Smooth muscle cell (in vitro differentiated cells): ENCODE measurements around the gene SDCCAG8. TPM values are rescaled to one million over a fixed set of nuclear protein-coding genes. Genes with fewer than 3 reads are reported as not detected.

Source experiments
- DNase-seq: peaks from one replicate; lab custom pipeline; 2025; ENCODE audit not compliant: unreplicated experiment; lab: John Stamatoyannopoulos, UW
- H2AFZ ChIP-seq: fragments of 200-600 bp; sonication (generic); 2 replicates; pipeline ENCODE4 v1.6.0; 2016; ENCODE audit warnings: antibody characterized with exemption, low read depth, mild to moderate bottlenecking
- H3F3A ChIP-seq: fragments of 200-600 bp; sonication (generic); 2 replicates; pipeline ENCODE4 v1.6.0; 2017; ENCODE audit warnings: antibody characterized with exemption, low read depth
- H3K27ac ChIP-seq: fragments of 200-600 bp; sonication (generic); 2 replicates; pipeline ENCODE4 v1.5.1; 2016; ENCODE audit warnings: low read depth, mild to moderate bottlenecking
- H3K27me3 ChIP-seq: fragments of 200-600 bp; sonication (generic); 2 replicates; pipeline ENCODE4 v1.6.1; 2016; ENCODE audit warnings: low read depth, mild to moderate bottlenecking
- H3K36me3 ChIP-seq: fragments of 200-600 bp; sonication (generic); 2 replicates; pipeline ENCODE4 v1.5.1; 2016; ENCODE audit warnings: low read depth
- H3K4me1 ChIP-seq: fragments of 200-600 bp; sonication (generic); 2 replicates; pipeline ENCODE4 v1.5.1; 2016; ENCODE audit warnings: low read depth
- H3K4me2 ChIP-seq: fragments of 200-600 bp; sonication (generic); 2 replicates; pipeline ENCODE4 v1.6.0; 2016; ENCODE audit warnings: mild to moderate bottlenecking
- H3K4me3 ChIP-seq: fragments of 200-600 bp; sonication (generic); 2 replicates; pipeline ENCODE4 v1.5.1; 2016; ENCODE audit warnings: mild to moderate bottlenecking
- H3K79me2 ChIP-seq: fragments of 200-600 bp; sonication (generic); 2 replicates; pipeline ENCODE4 v1.6.0; 2016; ENCODE audit warnings: low read depth, mild to moderate bottlenecking
- H3K9ac ChIP-seq: fragments of 200-600 bp; sonication (generic); 2 replicates; pipeline ENCODE4 v1.6.0; 2016; ENCODE audit warnings: low read depth
- H3K9me3 ChIP-seq: fragments of 200-600 bp; sonication (generic); replicated peaks from 2 replicates; pipeline ENCODE4 v1.5.1; 2016; ENCODE audit warnings: low read depth
- H4K20me1 ChIP-seq: fragments of 200-600 bp; sonication (generic); 2 replicates; pipeline ENCODE4 v1.6.0; 2016; ENCODE audit warnings: low read depth
- WGBS: methylation state at CpG from one replicate; pipeline ENCODE4 v1.1.7; 2016; ENCODE audit warnings: low lambda C conversion rate; 5-methylcytosine and 5-hydroxymethylcytosine counted together
- polyA plus RNA-seq: library from polyadenylated mRNA; unstranded; fragments of >200 nt; fragmentation: Nextera tagmentation; extraction: Ambion mirVana; gene quantifications from 2 replicates; pipeline ENCODE4 v1.2.1, GENCODE V29; 2016
- total RNA-seq: library from RNA; depleted of rRNA; stranded (reverse); fragments of >200 nt; gene quantifications from 2 replicates; pipeline ENCODE4 v1.2.3, GENCODE V29; 2014
- TF ChIP-seq, protein P1 (sequence below): fragments of 200-600 bp; sonication (generic); IDR thresholded peaks from 2 replicates; pipeline ENCODE4 v1.5.1; 2017; ENCODE audit warnings: borderline replicate concordance, mild to moderate bottlenecking, antibody characterized with exemption; ENCODE audit not compliant: insufficient read depth, poor library complexity, severe bottlenecking

Gene SDCCAG8
- total and polyA plus RNA-seq, 2 experiments from 2014 or later: 30.9 to 33.4 TPM

GRCh38 chr1:243315893-243316292 is 60.1 kb downstream of the SDCCAG8 start:
- Histone ChIP-seq H3K36me3 (peaks cover 15% of the 10 kb centered on the region), H3K27ac (no peak overlapping the region), H3K9ac (no peak overlapping the region), H3K4me1 (peaks cover 24% of the 10 kb centered on the region), H4K20me1 (no peaks in the 10 kb centered on the region), H3K9me3 (no peaks in the 10 kb centered on the region), H3K4me3 (no peak overlapping the region), H3K4me2 (no peak overlapping the region), H3K79me2 (no peaks in the 10 kb centered on the region), H3F3A (no peaks in the 10 kb centered on the region), H3K27me3 (no peaks in the 10 kb centered on the region), H2AFZ (no peak overlapping the region)
- no peak for DNase-seq
- TF ChIP-seq, protein P1, sequence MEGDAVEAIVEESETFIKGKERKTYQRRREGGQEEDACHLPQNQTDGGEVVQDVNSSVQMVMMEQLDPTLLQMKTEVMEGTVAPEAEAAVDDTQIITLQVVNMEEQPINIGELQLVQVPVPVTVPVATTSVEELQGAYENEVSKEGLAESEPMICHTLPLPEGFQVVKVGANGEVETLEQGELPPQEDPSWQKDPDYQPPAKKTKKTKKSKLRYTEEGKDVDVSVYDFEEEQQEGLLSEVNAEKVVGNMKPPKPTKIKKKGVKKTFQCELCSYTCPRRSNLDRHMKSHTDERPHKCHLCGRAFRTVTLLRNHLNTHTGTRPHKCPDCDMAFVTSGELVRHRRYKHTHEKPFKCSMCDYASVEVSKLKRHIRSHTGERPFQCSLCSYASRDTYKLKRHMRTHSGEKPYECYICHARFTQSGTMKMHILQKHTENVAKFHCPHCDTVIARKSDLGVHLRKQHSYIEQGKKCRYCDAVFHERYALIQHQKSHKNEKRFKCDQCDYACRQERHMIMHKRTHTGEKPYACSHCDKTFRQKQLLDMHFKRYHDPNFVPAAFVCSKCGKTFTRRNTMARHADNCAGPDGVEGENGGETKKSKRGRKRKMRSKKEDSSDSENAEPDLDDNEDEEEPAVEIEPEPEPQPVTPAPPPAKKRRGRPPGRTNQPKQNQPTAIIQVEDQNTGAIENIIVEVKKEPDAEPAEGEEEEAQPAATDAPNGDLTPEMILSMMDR: no peak

DNA sequence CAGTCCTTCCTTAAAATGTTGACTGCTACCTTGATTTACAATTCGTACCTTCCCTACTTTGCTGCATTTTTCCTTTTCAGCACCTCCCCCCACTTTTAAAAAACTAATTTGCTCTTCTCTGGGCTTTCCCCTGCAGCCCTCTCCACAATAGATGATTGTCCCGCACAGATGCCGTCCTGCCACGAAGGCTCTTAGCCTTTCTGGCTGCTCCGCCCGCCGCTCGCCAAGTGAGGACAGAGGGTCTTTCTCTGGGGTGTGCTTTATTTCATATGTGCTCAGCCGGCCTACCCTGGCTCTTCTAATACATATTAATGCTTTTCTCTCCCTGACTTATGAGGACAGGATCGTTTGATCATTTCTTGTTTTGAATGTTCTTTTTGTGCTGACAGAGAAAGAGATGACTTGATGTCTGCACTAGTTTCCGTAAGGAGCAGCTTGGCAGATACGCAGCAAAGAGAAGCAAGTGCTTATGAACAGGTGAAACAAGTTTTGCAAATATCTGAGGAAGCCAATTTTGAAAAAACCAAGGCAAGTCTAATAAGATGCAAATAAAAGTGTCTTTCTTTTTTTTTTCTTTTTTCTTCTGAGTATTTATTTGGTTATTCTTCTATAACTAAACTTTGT is 60.6 kb downstream of the SDCCAG8 start:
- Histone ChIP-seq H3K27ac (no peak overlapping the region), H3K79me2 (no peaks in the 10 kb centered on the region), H3K27me3 (no peaks in the 10 kb centered on the region), H3K4me3 (no peak overlapping the region), H2AFZ (no peak overlapping the region), H3K4me1 (peaks cover 24% of the 10 kb centered on the region), H3K4me2 (no peak overlapping the region), H3K36me3 (peaks cover 15% of the 10 kb centered on the region), H4K20me1 (no peaks in the 10 kb centered on the region), H3F3A (no peaks in the 10 kb centered on the region), H3K9ac (no peak overlapping the region), H3K9me3 (no peaks in the 10 kb centered on the region)
- no peak for DNase-seq
- TF ChIP-seq, protein P1: no peak
- WGBS: 65% methylated on average over 12 of the region's 12 CpGs

DNA sequence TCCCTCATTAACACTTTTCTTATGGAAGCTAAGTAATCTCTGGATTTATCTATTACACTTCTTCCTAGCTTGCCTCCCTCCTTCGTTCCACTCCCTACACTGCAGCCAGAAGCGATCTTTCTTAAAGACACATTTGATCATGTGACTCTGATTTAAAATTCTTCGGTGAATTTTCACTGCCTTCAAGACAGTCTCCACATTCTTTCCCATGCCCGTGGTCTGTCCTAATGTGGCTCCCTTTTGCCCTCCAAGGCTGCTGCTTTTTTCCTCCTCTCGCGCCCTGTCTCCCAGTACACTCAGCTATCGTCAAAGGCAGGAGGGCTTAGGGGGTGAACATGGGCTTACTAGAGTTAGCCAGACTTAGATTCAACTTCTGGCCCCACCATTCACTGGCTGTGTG is 64.4 kb downstream of the SDCCAG8 start:
- Histone ChIP-seq H3K4me2 (no peak overlapping the region), H3K4me3 (no peak overlapping the region), H3F3A (no peaks in the 10 kb centered on the region)

More for the DNA sequence above, 64.4 kb downstream of the SDCCAG8 start:
- 64% methylated on average over 7 of the region's 7 CpGs for WGBS
- H3K9ac ChIP-seq: no peak overlapping the region
- H3K27me3 ChIP-seq: no peaks in the 10 kb centered on the region
- TF ChIP-seq, protein P1: no peak
- no peaks in the 10 kb centered on the region for H3K79me2 ChIP-seq
- DNase-seq: no peak
- H3K36me3 ChIP-seq: peaks cover 10% of the 10 kb centered on the region
- H3K27ac ChIP-seq: peak overlapping the region; percentile 5
- H4K20me1 ChIP-seq: no peaks in the 10 kb centered on the region
- H3K4me1 ChIP-seq: peaks cover 13% of the 10 kb centered on the region
- H2AFZ ChIP-seq: no peak overlapping the region
- H3K9me3 ChIP-seq: no peaks in the 10 kb centered on the region
